Loucy (cell line): ENCODE data around the gene KIRREL1.

Source experiments
- CTCF ChIP-seq: fragments of 200-600 bp; sonication (generic); conservative IDR thresholded peaks from 2 replicates; pipeline ENCODE4 v1.5.1; 2014; ENCODE audit warnings: mild to moderate bottlenecking, antibody characterized with exemption, low read length
- EZH2phosphoT487 ChIP-seq: fragments of 200-600 bp; IDR thresholded peaks from 2 replicates; pipeline ENCODE4 v1.6.1; 2018; ENCODE audit warnings: antibody characterized with exemption, mild to moderate bottlenecking, moderate library complexity, borderline replicate concordance

GRCh38 chr1:158048371-158049067 is 55.1 kb downstream of the KIRREL1 start:
- TF ChIP-seq CTCF, result no peak
- TF ChIP-seq EZH2phosphoT487, result no peak
